ENCODE results near the gene TTC17. TPM values are rescaled to one million over a fixed set of nuclear protein-coding genes. Genes with fewer than 3 reads are reported as not detected.
A peak's percentile ranks its signal among the peaks of the same experiment; 100 is the strongest.

TTC17 gene, protein sequence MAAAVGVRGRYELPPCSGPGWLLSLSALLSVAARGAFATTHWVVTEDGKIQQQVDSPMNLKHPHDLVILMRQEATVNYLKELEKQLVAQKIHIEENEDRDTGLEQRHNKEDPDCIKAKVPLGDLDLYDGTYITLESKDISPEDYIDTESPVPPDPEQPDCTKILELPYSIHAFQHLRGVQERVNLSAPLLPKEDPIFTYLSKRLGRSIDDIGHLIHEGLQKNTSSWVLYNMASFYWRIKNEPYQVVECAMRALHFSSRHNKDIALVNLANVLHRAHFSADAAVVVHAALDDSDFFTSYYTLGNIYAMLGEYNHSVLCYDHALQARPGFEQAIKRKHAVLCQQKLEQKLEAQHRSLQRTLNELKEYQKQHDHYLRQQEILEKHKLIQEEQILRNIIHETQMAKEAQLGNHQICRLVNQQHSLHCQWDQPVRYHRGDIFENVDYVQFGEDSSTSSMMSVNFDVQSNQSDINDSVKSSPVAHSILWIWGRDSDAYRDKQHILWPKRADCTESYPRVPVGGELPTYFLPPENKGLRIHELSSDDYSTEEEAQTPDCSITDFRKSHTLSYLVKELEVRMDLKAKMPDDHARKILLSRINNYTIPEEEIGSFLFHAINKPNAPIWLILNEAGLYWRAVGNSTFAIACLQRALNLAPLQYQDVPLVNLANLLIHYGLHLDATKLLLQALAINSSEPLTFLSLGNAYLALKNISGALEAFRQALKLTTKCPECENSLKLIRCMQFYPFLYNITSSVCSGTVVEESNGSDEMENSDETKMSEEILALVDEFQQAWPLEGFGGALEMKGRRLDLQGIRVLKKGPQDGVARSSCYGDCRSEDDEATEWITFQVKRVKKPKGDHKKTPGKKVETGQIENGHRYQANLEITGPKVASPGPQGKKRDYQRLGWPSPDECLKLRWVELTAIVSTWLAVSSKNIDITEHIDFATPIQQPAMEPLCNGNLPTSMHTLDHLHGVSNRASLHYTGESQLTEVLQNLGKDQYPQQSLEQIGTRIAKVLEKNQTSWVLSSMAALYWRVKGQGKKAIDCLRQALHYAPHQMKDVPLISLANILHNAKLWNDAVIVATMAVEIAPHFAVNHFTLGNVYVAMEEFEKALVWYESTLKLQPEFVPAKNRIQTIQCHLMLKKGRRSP
- total RNA-seq = 100 to 1,000 TPM in 2 of 4 donors, 10 to 100 TPM in 2; 65.8 to 280 (median 106) TPM

- TF ChIP-seq POLR2A (IDR thresholded peaks at IDR 0.05) = peak in 1 of 2 donors; percentile 83
- TF ChIP-seq POLR2AphosphoS5 (IDR thresholded peaks at IDR 0.05) = peak; percentile 51 to 74 (median 64)
- no peak for TF ChIP-seq EP300 (IDR thresholded peaks at IDR 0.05)
- TF ChIP-seq, protein P1, sequence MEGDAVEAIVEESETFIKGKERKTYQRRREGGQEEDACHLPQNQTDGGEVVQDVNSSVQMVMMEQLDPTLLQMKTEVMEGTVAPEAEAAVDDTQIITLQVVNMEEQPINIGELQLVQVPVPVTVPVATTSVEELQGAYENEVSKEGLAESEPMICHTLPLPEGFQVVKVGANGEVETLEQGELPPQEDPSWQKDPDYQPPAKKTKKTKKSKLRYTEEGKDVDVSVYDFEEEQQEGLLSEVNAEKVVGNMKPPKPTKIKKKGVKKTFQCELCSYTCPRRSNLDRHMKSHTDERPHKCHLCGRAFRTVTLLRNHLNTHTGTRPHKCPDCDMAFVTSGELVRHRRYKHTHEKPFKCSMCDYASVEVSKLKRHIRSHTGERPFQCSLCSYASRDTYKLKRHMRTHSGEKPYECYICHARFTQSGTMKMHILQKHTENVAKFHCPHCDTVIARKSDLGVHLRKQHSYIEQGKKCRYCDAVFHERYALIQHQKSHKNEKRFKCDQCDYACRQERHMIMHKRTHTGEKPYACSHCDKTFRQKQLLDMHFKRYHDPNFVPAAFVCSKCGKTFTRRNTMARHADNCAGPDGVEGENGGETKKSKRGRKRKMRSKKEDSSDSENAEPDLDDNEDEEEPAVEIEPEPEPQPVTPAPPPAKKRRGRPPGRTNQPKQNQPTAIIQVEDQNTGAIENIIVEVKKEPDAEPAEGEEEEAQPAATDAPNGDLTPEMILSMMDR (IDR thresholded peaks at IDR 0.05) = no peak
- no peaks in the 10 kb centered on the region for H3K9me3 ChIP-seq
- peak within 1 kb of the TSS; percentile 99 for H3K4me3 ChIP-seq
- peak; percentile 97 for DNase-seq (ENCODE audit: low spot score in 2 of 2)
- H3K27ac ChIP-seq = peak within 1 kb of the TSS; percentile 93
- WGBS = 0% methylated on average over 20 of the region's 58 CpGs
- H3K36me3 ChIP-seq = no peaks in the 10 kb centered on the region
- H3K4me1 ChIP-seq = peaks cover 23% of the 10 kb centered on the region
- no peaks in the 10 kb centered on the region for H3K27me3 ChIP-seq
Observed at GRCh38 chr11:43358801-43359421, at the start of gene TTC17. Gene TTC17, plus strand, starts transcription at chr11:43358920. Its CDS starts 35 bp downstream, at chr11:43358955.

DNA sequence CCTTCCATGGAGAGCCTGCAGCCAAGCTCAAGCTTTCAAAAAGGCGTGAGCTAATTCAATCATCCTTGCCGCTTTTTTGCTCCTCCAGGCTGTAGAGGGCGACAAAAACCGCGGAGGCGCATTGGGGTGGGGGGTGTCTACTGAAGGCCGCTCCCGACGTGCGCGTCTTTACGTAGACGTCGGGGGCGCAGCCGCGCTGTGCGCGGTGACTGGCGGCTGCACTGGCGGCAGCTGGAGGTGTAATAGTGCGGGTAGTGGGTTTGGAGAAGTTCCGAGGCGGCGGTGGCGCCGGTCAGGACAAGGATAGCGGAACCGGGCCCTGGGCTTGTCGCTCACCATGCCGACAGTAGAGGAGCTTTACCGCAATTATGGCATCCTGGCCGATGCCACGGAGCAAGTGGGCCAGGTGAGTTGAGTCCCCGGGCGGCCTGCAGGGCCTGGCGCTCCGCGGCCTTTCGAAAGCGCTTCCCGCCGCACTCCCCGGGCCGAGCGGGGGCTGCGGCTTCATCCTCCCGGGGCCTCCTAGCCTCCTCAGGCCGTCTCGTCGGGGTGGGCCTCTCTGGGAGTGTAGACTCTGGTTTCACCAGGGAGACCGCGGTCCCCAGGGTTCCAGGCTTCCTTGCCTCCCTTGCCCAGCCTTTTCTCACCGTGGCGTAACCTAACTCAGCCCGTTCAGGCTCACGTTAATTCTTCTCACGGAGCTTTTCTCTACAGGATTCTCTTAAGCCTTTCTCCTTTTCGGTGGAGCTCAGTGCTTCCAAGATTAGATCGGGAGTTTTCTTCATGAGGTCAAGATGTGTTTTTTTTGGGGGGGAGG, 46.7 kb upstream of the TTC17 start, which contains the start of gene API5:
API5 (plus strand) TSS at position 206 of the 817 bp plus-strand sequence; CDS start at position 338, 132 bp downstream.
- peak within 1 kb of the TSS; percentile 83 for H3K27ac ChIP-seq
- peak in 2 of 3 donors; percentile 27 to 72 for TF ChIP-seq POLR2AphosphoS5 (IDR thresholded peaks at IDR 0.05)
- no peak for TF ChIP-seq EP300 (IDR thresholded peaks at IDR 0.05)
- TF ChIP-seq POLR2A (IDR thresholded peaks at IDR 0.05) = peak in 1 of 2 donors; percentile 60
- TF ChIP-seq, protein P1 (IDR thresholded peaks at IDR 0.05) = peak; percentile 24 to 81
- under 1% methylated on average over 49 of the region's 60 CpGs for WGBS
- peak within 1 kb of the TSS; percentile 89 for H3K4me3 ChIP-seq
- no peaks in the 10 kb centered on the region for H3K36me3 ChIP-seq
- no peaks in the 10 kb centered on the region for H3K9me3 ChIP-seq
- H3K4me1 ChIP-seq = peaks cover 46% of the 10 kb centered on the region
- H3K27me3 ChIP-seq = no peaks in the 10 kb centered on the region
- DNase-seq (ENCODE audit: low spot score in 2 of 2) = peak; percentile 94

DNA sequence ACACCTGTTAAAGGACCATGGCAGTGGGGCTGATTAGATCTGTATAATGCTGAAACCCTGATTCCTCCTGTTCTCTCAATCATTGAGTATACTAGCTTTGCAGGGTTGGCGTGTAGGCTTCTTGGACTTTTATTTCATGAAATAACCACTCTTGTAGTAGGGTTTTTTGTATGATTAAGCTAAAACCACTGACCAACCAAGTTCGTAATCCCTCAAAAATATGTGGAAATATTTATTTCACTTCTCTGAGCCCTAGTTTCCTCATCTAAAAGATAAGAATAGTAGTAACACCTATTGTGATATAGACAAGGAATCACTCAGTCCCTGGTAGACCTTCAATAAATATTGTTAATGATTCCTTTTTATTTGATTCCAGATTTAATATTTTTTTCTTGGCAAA, 42.8 kb upstream of the TTC17 start:
- 83% methylated on average over 2 of the region's 2 CpGs for WGBS
- DNase-seq (ENCODE audit: low spot score in 2 of 2) = no peak
- Histone ChIP-seq H3K9me3 (no peaks in the 10 kb centered on the region), H3K4me3 (no peak overlapping the region), H3K36me3 (peaks cover 29% of the 10 kb centered on the region), H3K27me3 (no peaks in the 10 kb centered on the region), H3K27ac (no peak overlapping the region), H3K4me1 (peaks cover 46% of the 10 kb centered on the region)
- TF ChIP-seq POLR2AphosphoS5 (IDR thresholded peaks at IDR 0.05) (no peak), EP300 (IDR thresholded peaks at IDR 0.05) (no peak), POLR2A (IDR thresholded peaks at IDR 0.05) (no peak)
- TF ChIP-seq, protein P1 (IDR thresholded peaks at IDR 0.05) = no peak

DNA sequence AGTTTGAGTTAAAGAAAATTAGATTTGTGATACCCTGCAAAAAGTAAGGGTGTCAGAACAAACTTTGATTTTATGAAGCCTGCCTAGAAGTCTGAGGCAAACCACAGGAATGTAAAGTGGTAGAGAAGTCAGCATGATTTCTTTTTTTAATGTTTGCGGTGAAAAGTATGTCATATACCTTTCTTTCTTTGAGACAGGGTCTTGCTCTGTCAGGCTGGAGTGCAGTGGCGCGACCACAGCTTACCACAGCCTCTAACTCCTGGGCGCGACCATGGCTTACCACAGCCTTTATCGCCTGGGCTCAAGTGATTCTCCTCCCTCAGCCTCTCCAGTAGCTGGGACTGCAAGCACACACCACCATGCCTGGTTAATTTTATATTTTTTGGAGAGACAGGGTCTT, 42.3 kb upstream of the TTC17 start:
- no peak overlapping the region for H3K27ac ChIP-seq
- H3K9me3 ChIP-seq = no peaks in the 10 kb centered on the region
- WGBS = 83% methylated on average over 6 of the region's 6 CpGs
- DNase-seq (ENCODE audit: low spot score in 2 of 2) = no peak
- peaks cover 44% of the 10 kb centered on the region for H3K4me1 ChIP-seq
- H3K27me3 ChIP-seq = no peaks in the 10 kb centered on the region
- TF ChIP-seq, protein P1 (IDR thresholded peaks at IDR 0.05) = no peak
- TF ChIP-seq EP300 (IDR thresholded peaks at IDR 0.05) = no peak
- no peak for TF ChIP-seq POLR2A (IDR thresholded peaks at IDR 0.05)
- TF ChIP-seq POLR2AphosphoS5 (IDR thresholded peaks at IDR 0.05) = no peak
- no peak overlapping the region for H3K4me3 ChIP-seq
- peaks cover 34% of the 10 kb centered on the region for H3K36me3 ChIP-seq
